ENCODE results near the gene ADAM12.

The ADAM12 gene

DNA sequence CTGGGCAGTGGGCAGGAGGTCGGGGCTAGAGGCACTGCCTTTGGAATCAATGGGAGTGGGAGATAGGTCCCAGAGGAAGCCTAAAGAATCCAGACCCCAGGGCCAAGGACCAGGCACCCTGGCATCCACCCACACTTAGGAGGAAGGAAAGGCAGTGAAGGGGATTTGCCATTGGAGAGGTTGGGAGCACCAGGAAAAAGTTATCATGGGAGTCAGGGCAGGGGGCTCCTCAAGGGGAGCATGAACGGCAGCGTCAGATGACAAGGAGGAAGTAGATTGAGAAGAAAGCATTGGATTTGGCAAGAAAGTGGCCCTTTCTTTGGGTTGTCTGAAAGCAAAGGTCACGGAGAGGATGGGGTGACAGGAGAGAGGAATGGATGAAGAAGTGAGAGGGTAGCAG is 142.8 kb downstream of the ADAM12 start:
- Histone ChIP-seq H3K27ac (no peak overlapping the region), H3K4me3 (no peak overlapping the region)
- DNase-seq (ENCODE audit: low spot score): no peak
- TF ChIP-seq, protein P1, sequence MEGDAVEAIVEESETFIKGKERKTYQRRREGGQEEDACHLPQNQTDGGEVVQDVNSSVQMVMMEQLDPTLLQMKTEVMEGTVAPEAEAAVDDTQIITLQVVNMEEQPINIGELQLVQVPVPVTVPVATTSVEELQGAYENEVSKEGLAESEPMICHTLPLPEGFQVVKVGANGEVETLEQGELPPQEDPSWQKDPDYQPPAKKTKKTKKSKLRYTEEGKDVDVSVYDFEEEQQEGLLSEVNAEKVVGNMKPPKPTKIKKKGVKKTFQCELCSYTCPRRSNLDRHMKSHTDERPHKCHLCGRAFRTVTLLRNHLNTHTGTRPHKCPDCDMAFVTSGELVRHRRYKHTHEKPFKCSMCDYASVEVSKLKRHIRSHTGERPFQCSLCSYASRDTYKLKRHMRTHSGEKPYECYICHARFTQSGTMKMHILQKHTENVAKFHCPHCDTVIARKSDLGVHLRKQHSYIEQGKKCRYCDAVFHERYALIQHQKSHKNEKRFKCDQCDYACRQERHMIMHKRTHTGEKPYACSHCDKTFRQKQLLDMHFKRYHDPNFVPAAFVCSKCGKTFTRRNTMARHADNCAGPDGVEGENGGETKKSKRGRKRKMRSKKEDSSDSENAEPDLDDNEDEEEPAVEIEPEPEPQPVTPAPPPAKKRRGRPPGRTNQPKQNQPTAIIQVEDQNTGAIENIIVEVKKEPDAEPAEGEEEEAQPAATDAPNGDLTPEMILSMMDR (IDR thresholded peaks at IDR 0.05): no peak

DNA sequence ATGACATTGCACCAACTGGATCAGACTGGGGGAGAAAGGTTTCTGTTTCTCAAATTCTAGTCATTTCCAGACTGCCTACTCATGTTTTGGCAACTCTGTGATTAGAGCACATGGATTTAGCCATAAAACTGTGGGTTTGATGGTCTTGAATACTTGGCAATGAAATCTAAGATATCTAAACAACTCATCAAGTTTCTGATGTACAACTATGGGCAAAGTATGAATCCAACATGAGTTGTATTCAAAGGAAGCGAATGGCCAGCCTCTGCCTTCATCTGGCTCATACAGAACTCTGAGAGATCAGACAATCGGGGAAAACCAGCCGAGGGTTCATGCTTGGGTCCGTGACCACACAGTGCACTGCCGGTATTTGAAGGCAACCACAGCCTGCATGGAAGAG is 144.3 kb downstream of the ADAM12 start:
- H3K27ac ChIP-seq: no peak overlapping the region
- no peak overlapping the region for H3K4me3 ChIP-seq
- DNase-seq (ENCODE audit: low spot score): no peak
- TF ChIP-seq, protein P1 (IDR thresholded peaks at IDR 0.05): no peak

DNA sequence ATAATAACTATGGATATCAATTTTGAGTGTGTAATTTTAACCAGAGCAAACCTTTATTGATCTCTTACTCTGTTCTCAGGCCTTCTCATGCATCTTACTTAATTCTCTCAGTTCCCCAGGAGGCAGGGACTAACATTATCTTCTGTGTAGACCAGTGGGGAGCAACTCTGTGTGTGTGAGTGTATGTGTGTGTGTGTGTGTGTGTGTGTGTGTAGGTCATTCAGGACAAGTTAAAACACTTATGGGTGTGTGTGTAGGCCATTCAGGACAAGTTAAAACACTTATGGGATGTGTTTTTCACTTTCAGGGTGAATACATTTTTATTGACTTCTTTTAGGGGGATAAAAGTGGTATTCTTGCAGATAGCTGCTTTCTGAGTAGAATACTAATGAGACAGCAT is 145.0 kb downstream of the ADAM12 start:
- DNase-seq (ENCODE audit: low spot score): no peak
- Histone ChIP-seq H3K4me3 (no peak overlapping the region), H3K27ac (no peak overlapping the region)
- TF ChIP-seq, protein P1 (IDR thresholded peaks at IDR 0.05): no peak

DNA sequence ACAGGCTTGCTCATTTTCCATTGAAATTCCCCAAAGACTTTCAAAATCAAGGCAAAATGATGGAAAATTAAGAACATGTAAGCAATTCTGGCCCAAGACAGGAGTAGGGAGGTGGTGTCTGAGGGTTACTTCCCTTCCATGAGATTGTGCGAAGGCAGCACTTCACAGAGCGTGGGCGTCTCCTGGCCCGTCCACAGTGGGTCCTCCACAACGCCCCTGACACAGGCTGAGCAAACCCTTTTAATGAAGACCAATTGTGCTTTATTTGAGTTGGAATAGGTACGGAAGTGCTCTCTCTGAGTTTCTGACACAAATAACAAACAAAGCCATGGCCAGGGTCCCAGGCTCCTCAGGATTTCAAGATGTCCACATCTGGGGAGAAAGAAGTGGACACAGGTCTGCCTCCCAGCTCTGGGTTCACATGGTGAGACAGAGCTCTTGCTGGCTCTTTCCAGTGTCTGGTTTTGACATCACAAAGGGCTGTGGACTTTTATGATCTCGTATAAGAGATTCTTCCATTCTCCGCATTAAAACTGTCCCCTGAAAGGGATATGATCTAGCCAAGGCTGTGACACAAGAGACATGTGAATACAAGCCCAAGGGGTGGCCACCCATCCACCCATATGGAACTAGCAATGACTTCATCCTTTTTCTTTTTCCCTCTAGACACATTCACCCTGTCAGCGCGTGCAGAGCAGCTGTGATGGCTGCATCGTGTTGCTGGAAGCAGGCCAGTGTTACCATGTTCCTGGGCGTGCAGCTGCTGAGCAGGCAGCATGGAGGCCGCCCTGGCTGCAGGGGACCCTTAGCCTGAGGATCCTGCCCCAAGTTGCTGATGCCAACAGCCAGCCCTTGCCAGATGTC is 145.6 kb downstream of the ADAM12 start:
- DNase-seq (ENCODE audit: low spot score): peak; percentile 65
- TF ChIP-seq, protein P1 (IDR thresholded peaks at IDR 0.05): no peak
- Histone ChIP-seq H3K27ac (no peak overlapping the region), H3K4me3 (no peak overlapping the region)

DNA sequence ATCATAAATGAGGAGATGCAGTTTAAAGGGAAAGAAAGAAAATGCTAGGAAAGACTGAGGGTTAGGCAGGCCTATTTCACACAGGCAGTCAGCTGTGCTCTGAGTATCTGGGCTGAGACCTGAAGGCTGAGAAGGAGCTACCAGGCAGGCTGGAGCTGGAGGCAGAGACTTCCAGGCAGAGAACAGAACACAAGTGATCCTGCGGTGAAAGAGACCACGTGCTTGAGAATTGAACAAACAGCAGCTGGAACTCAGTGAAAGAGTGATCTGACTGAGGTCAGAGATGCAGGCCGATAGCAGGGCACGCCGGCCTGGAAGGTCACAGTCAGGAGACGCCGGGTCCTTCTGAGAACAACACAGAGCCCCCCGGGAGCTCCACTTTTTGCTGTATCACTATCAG is 147.8 kb downstream of the ADAM12 start:
- TF ChIP-seq, protein P1 (IDR thresholded peaks at IDR 0.05): no peak
- peak; percentile 45 for DNase-seq (ENCODE audit: low spot score)
- Histone ChIP-seq H3K27ac (no peak overlapping the region), H3K4me3 (no peak overlapping the region)

DNA sequence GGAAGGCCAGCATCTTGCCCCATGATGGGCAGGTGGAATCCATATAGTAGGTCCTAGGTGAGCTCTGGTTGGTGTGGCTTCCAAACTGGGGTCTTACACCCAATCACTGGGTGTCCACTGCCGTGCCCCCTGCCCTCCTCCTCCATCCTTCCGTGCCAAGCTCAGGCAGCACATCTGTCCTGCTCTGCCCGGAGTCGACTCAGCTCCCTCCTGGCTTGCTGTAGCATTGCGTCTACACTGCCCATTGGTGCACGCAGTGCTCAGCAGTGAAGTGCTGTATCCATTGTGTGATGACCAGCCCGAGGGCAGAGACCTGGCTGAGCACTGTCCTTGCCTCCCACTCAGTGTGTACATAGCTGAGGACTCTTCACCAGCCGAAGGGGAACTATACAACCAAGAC is 148.4 kb downstream of the ADAM12 start:
- Histone ChIP-seq H3K27ac (no peak overlapping the region), H3K4me3 (no peak overlapping the region)
- TF ChIP-seq, protein P1 (IDR thresholded peaks at IDR 0.05): no peak
- DNase-seq (ENCODE audit: low spot score): no peak

All from coronary artery (tissue), 2 donors.